ENCODE measurements around the gene ADAMTSL1. TPM values are rescaled to one million over a fixed set of nuclear protein-coding genes. Genes with fewer than 3 reads are reported as not detected.

ADAMTSL1 gene
- total RNA-seq, 1 experiment from 2014 or later = not detected

GRCh38 chr9:18482371-18482770 is 8.4 kb downstream of the ADAMTSL1 start:
- no peak for DNase-seq (ENCODE audit: low read depth, low spot score)
- Histone ChIP-seq H3K4me3 (ENCODE audit: low read depth in 2 of 2, low read length in 2 of 2) (no peak overlapping the region), H3K27ac (ENCODE audit: low read length) (no peak overlapping the region), H3K4me1 (ENCODE audit: control insufficient read depth, insufficient read depth, low read length) (no peaks in the 10 kb centered on the region), H3K9me3 (ENCODE audit: control insufficient read depth, insufficient read depth, low read depth, low read length) (no peaks in the 10 kb centered on the region), H3K36me3 (ENCODE audit: control insufficient read depth, insufficient read depth, low read length) (no peaks in the 10 kb centered on the region), H3K27me3 (ENCODE audit: control insufficient read depth, insufficient read depth, low read length) (no peaks in the 10 kb centered on the region)
- no TSS peak for BruUV-seq (replicated peaks)
- ChIA-PET POLR2A (no interaction called here), CTCF (no interaction called here)
- in situ Hi-C loops (cut with HindIII; ENCODE audit: low pct_unique_long_range_greater_than_20kb, low sequenced_read_pairs) = no loop called here
- no peak for TF ChIP-seq REST (IDR thresholded peaks at IDR 0.05; ENCODE audit: insufficient read depth in 1 of 2, low read depth in 2 of 2, low read length in 1 of 2)
- TF ChIP-seq TCF7L2 (IDR thresholded peaks at IDR 0.05; ENCODE audit: low read depth, low read length) = no peak
- TF ChIP-seq POLR2AphosphoS5 (IDR thresholded peaks at IDR 0.05; ENCODE audit: low read depth, low read length) = no peak
- TF ChIP-seq CTCF (IDR thresholded peaks at IDR 0.05) = no peak
- no peak for TF ChIP-seq SIN3A (IDR thresholded peaks at IDR 0.05; ENCODE audit: borderline replicate concordance, insufficient read depth, low read depth, low read length)
- no peak for ATAC-seq
- intact Hi-C loops (cut with micrococcal nuclease; ENCODE audit: unreplicated experiment) = no loop called here

- intact Hi-C loops (cut with micrococcal nuclease; ENCODE audit: unreplicated experiment) (no loop called here), in situ Hi-C loops (cut with HindIII; ENCODE audit: low pct_unique_long_range_greater_than_20kb, low sequenced_read_pairs) (no loop called here)
- H3K4me1 ChIP-seq (ENCODE audit: control insufficient read depth, insufficient read depth, low read length) = no peaks in the 10 kb centered on the region
- no peak for ATAC-seq
- no peaks in the 10 kb centered on the region for H3K36me3 ChIP-seq (ENCODE audit: control insufficient read depth, insufficient read depth, low read length)
- H3K4me3 ChIP-seq (ENCODE audit: low read depth in 2 of 2, low read length in 2 of 2) = no peak overlapping the region
- DNase-seq (ENCODE audit: low read depth, low spot score) = no peak
- no peaks in the 10 kb centered on the region for H3K27me3 ChIP-seq (ENCODE audit: control insufficient read depth, insufficient read depth, low read length)
- TF ChIP-seq REST (IDR thresholded peaks at IDR 0.05; ENCODE audit: insufficient read depth in 1 of 2, low read depth in 2 of 2, low read length in 1 of 2) (no peak), CTCF (IDR thresholded peaks at IDR 0.05) (no peak), SIN3A (IDR thresholded peaks at IDR 0.05; ENCODE audit: borderline replicate concordance, insufficient read depth, low read depth, low read length) (no peak), POLR2AphosphoS5 (IDR thresholded peaks at IDR 0.05; ENCODE audit: low read depth, low read length) (no peak), TCF7L2 (IDR thresholded peaks at IDR 0.05; ENCODE audit: low read depth, low read length) (no peak)
- BruUV-seq (replicated peaks) = no TSS peak
- CTCF ChIA-PET = no interaction called here
- no peaks in the 10 kb centered on the region for H3K9me3 ChIP-seq (ENCODE audit: control insufficient read depth, insufficient read depth, low read depth, low read length)
- POLR2A ChIA-PET = no interaction called here
- no peak overlapping the region for H3K27ac ChIP-seq (ENCODE audit: low read length)
Measured at GRCh38 chr9:18485714-18486113, 11.8 kb downstream of the ADAMTSL1 start.

All from Panc1 (cell line).